Esophagus squamous epithelium (tissue), 5 donors: ENCODE results near the gene STUB1. TPM values are rescaled to one million over a fixed set of nuclear protein-coding genes. Genes with fewer than 3 reads are reported as not detected.
A peak's percentile ranks its signal among the peaks of the same experiment; 100 is the strongest.

Experiments
- DNase-seq: peaks from one replicate; lab custom pipeline; 2025; lab: John Stamatoyannopoulos, UW
- H3K27ac ChIP-seq, 4 donors: fragments of 200-600 bp; sonication (generic); one replicate each; pipeline ENCODE4 v1.5.1; 2016 to 2019; ENCODE audit warnings: mild to moderate bottlenecking in 1 of 4
- H3K27me3 ChIP-seq, 4 donors: fragments of 200-600 bp; sonication (generic); 1 replicate in 3 of 4; 2 replicates in 1 of 4; pipeline versions ENCODE4 v1.5.1 to v1.6.0; 2017 to 2021; ENCODE audit warnings: antibody characterized with exemption in 1 of 4
- H3K36me3 ChIP-seq, 3 donors: fragments of 200-600 bp; sonication (generic); one replicate each; pipeline ENCODE4 v1.5.1; 2016 to 2019
- H3K4me1 ChIP-seq, 3 donors: fragments of 200-600 bp; sonication (generic); one replicate each; pipeline ENCODE4 v1.5.1; 2017 to 2019
- H3K4me3 ChIP-seq, 4 donors: fragments of 200-600 bp; sonication (generic); 1 replicate in 3 of 4; 2 replicates in 1 of 4; pipeline ENCODE4 v1.5.1; 2016 to 2019; ENCODE audit warnings: mild to moderate bottlenecking in 2 of 4, moderate library complexity in 1 of 4
- H3K9me3 ChIP-seq, 3 donors: fragments of 200-600 bp; sonication (generic); one replicate each; pipeline ENCODE4 v1.5.1; 2016 to 2019
- CTCF ChIP-seq, 6 experiments: fragments of 450-650 bp in 4 of 6; fragments of 200-600 bp in 2 of 6; sonication (generic) in 2 of 6; IDR thresholded peaks; one replicate each; pipeline ENCODE4 v1.5.1; 2016 to 2019; ENCODE audit warnings: antibody characterized with exemption in 6 of 6, mild to moderate bottlenecking in 4 of 6, moderate library complexity in 4 of 6
- POLR2A ChIP-seq, 4 donors: fragments of 450-650 bp; IDR thresholded peaks; one replicate each; pipeline ENCODE4 v1.6.1; 2017; ENCODE audit warnings: antibody characterized with exemption in 4 of 4, mild to moderate bottlenecking in 4 of 4, moderate library complexity in 3 of 4
- WGBS, 2 donors: methylation state at CpG; one replicate each; pipeline ENCODE4 v1.1.5; 2018; 5-methylcytosine and 5-hydroxymethylcytosine counted together
- intact Hi-C: fragments of 100-400 bp; cut with DNase I; formaldehyde crosslinking; loops from one replicate; pipeline ENCODE4 v1.15.0; 2022
- total RNA-seq, 4 donors: library from RNA; depleted of rRNA; stranded (reverse); fragments of >200 nt; gene quantifications; one replicate each; pipeline ENCODE4 v1.1.0, GENCODE V29; 2016
- donor health status: DM: yes; HTN: yes; CAD: no.

STUB1 gene
- total RNA-seq, 4 donors from 2014 or later, result 102 to 148 (median 120) TPM

- WGBS, 2 donors, result 86 to 91% methylated on average over 15 to 20 of the region's 61 CpGs
- peaks cover 17 to 53% (median 19%) of the 10 kb centered on the region in 3 donors for H3K36me3 ChIP-seq
- DNase-seq, result no peak
- H3K4me1 ChIP-seq, result peaks cover 60 to 82% (median 60%) of the 10 kb centered on the region in 3 donors
- intact Hi-C loops, result no loop called here
- H3K4me3 ChIP-seq, result peak overlapping the region; percentile 55 to 88 (median 65)
- TF ChIP-seq POLR2A (IDR thresholded peaks at IDR 0.05) (no peak), CTCF (IDR thresholded peaks at IDR 0.05) (no peak)
- peak overlapping the region; percentile 83 to 91 (median 86) for H3K27ac ChIP-seq
- no peaks in the 10 kb centered on the region for H3K27me3 ChIP-seq
- H3K9me3 ChIP-seq, result no peaks in the 10 kb centered on the region
These were observed 4.9 kb downstream of the STUB1 start for GRCh38 chr16:684961-685696.

- peaks cover 61 to 85% (median 64%) of the 10 kb centered on the region in 3 donors for H3K4me1 ChIP-seq
- intact Hi-C loops, result no loop called here
- no peak for DNase-seq
These were observed 5.8 kb downstream of the STUB1 start for GRCh38 chr16:685967-686366.

GRCh38 chr16:686459-687260, 6.5 kb downstream of the STUB1 start:
- H3K9me3 ChIP-seq, result no peaks in the 10 kb centered on the region
- no peak overlapping the region for H3K27ac ChIP-seq
- intact Hi-C loops, result no loop called here
- H3K4me1 ChIP-seq, result peaks cover 56 to 85% (median 57%) of the 10 kb centered on the region in 3 donors
- TF ChIP-seq CTCF (IDR thresholded peaks at IDR 0.05), result no peak
- no peak for TF ChIP-seq POLR2A (IDR thresholded peaks at IDR 0.05)
- WGBS, 2 donors, result 75 to 94% methylated on average over 2 to 9 of the region's 51 CpGs
- H3K27me3 ChIP-seq, result peaks cover 0 to 2% (median 0%) of the 10 kb centered on the region in 4 donors
- H3K4me3 ChIP-seq, result no peak overlapping the region
- DNase-seq, result no peak
- peaks cover 15 to 49% (median 15%) of the 10 kb centered on the region in 3 donors for H3K36me3 ChIP-seq

More at GRCh38 chr16:685967-686366, 5.8 kb downstream of the STUB1 start:
- no peaks in the 10 kb centered on the region for H3K9me3 ChIP-seq
- peak overlapping the region in 1 of 4 donors; percentile 5 for H3K27ac ChIP-seq
- H3K4me3 ChIP-seq, result no peak overlapping the region
- H3K36me3 ChIP-seq, result peaks cover 17 to 53% (median 19%) of the 10 kb centered on the region in 3 donors
- 60% methylated on average over 1 of the region's 10 CpGs for WGBS, 2 donors
- H3K27me3 ChIP-seq, result no peaks in the 10 kb centered on the region
- TF ChIP-seq CTCF (IDR thresholded peaks at IDR 0.05), result peak in 1 of 6 experiments; percentile 40
- no peak for TF ChIP-seq POLR2A (IDR thresholded peaks at IDR 0.05)

GRCh38 chr16:687499-687898, 7.3 kb downstream of the STUB1 start:
- no peaks in the 10 kb centered on the region for H3K9me3 ChIP-seq
- H3K27ac ChIP-seq, result no peak overlapping the region
- H3K4me1 ChIP-seq, result peaks cover 49 to 85% (median 49%) of the 10 kb centered on the region in 3 donors
- peaks cover 6 to 40% (median 7%) of the 10 kb centered on the region in 3 donors for H3K36me3 ChIP-seq
- intact Hi-C loops, result no loop called here
- peaks cover 0 to 10% (median 0%) of the 10 kb centered on the region in 4 donors for H3K27me3 ChIP-seq
- TF ChIP-seq CTCF (IDR thresholded peaks at IDR 0.05) (no peak), POLR2A (IDR thresholded peaks at IDR 0.05) (no peak)
- no peak for DNase-seq
- no peak overlapping the region for H3K4me3 ChIP-seq
- no CpG with 5 or more reads among the region's 19 CpGs for WGBS, 2 donors
